K562 (cell line): Measurements from ENCODE around the gene IQCK. TPM values are rescaled to one million over a fixed set of nuclear protein-coding genes. Genes with fewer than 3 reads are reported as not detected.

Source experiments
- ATAC-seq: fragments of 200-7000 bp; cut with Tn5 transposase; 3 replicates; pipeline ENCODE4 v1.9.1; 2020; ENCODE audit warnings: moderate library complexity
- BruUV-seq: library from RNA; stranded (reverse); fragments of 400-500 nt; replicated peaks from 2 replicates; lab custom pipeline; 2021; lab: Mats Ljungman, UMichigan
- CTCF ChIA-PET: fragments of 300-600 bp; formaldehyde crosslinking; extraction: SDS; loops from one replicate; lab custom pipeline; 2021; ENCODE audit warnings: low intra/inter-chr PET ratio; lab: Yijun Ruan, JAX
- POLR2A ChIA-PET: fragments of 300-600, 350-650 bp; sonication (Branson Sonifier 250); formaldehyde crosslinking; extraction: SDS; loops from one replicate; lab custom pipeline; 2021; ENCODE audit warnings: antibody characterized with exemption, inconsistent platforms; lab: Yijun Ruan, JAX
- DNase-seq, 4 experiments: peaks; one replicate each; pipeline versions ENCODE4 v3.0.0 to v3.0.0-alpha.2; 2011 to 2018; ENCODE audit warnings: low spot score in 3 of 4, mixed read lengths in 3 of 4; ENCODE audit errors: extremely low read depth in 1 of 4
- FAIRE-seq: peaks from 2 replicates; lab custom pipeline; 2011; peaks lifted over from hg19 to GRCh38; lab: Jason Lieb, UNC
- H2AFZ ChIP-seq: 2 replicates; pipeline ENCODE4 v1.6.0; 2011; ENCODE audit warnings: low read depth, low read length, control low read depth, inconsistent platforms
- H3K27ac ChIP-seq: fragments of 200-600 bp; 3 replicates; pipeline ENCODE4 v1.8.0; 2011; ENCODE audit warnings: low read depth, mild to moderate bottlenecking, control low read depth, inconsistent platforms, low read length, moderate library complexity, mixed read lengths; ENCODE audit errors: extremely low read depth
- H3K27me3 ChIP-seq, 2 experiments: fragments of 300-600 bp in 1 of 2; 2 replicates in 1 of 2; 3 replicates in 1 of 2; pipeline versions ENCODE4 v1.6.0 to v1.8.0; 2011; ENCODE audit warnings: inconsistent platforms in 2 of 2, low read length in 2 of 2, mild to moderate bottlenecking in 1 of 2, mixed read lengths in 1 of 2, moderate library complexity in 1 of 2; ENCODE audit not compliant: control insufficient read depth in 2 of 2, insufficient read depth in 2 of 2
- H3K36me3 ChIP-seq: fragments of 300-600 bp; 3 replicates; pipeline ENCODE4 v1.8.0; 2011; ENCODE audit warnings: mild to moderate bottlenecking, low read length, inconsistent platforms; ENCODE audit not compliant: control insufficient read depth, insufficient read depth
- H3K4me1 ChIP-seq, 2 experiments: fragments of 200-600 bp in 1 of 2; replicated peaks in 1 of 2; 2 replicates in 1 of 2; 3 replicates in 1 of 2; pipeline versions ENCODE4 v1.5.1 to v1.8.0; 2011; ENCODE audit warnings: inconsistent platforms in 2 of 2, low read length in 2 of 2, mild to moderate bottlenecking in 1 of 2, mixed read lengths in 1 of 2, moderate library complexity in 1 of 2; ENCODE audit not compliant: control insufficient read depth in 2 of 2, insufficient read depth in 2 of 2
- H3K4me2 ChIP-seq: 2 replicates; pipeline ENCODE4 v1.6.1; 2011; ENCODE audit warnings: low read length, control low read depth, inconsistent platforms, mixed read lengths; ENCODE audit not compliant: insufficient read depth
- H3K4me3 ChIP-seq: fragments of 200-600 bp; sonication (generic), shearing (Covaris generic); 2 replicates; pipeline ENCODE4 v1.5.1; 2016; ENCODE audit warnings: control low read depth, inconsistent platforms
- H3K79me2 ChIP-seq: fragments of 200-600 bp; 3 replicates; pipeline ENCODE4 v1.8.0; 2011; ENCODE audit warnings: low read length, inconsistent platforms; ENCODE audit not compliant: control insufficient read depth, insufficient read depth
- H3K9ac ChIP-seq, 2 experiments: 2 replicates each; pipeline versions ENCODE4 v1.6.0 to v1.6.1; 2011; ENCODE audit warnings: low read depth in 2 of 2, low read length in 2 of 2, control low read depth in 1 of 2, inconsistent platforms in 1 of 2, mild to moderate bottlenecking in 1 of 2, mixed read lengths in 1 of 2; ENCODE audit not compliant: insufficient read depth in 1 of 2
- H3K9me1 ChIP-seq: one replicate; pipeline ENCODE4 v1.6.0; 2011; ENCODE audit warnings: inconsistent platforms, mild to moderate bottlenecking, low read length, moderate library complexity; ENCODE audit not compliant: control insufficient read depth, insufficient read depth
- H3K9me3 ChIP-seq: replicated peaks from 2 replicates; pipeline ENCODE4 v1.5.1; 2011; ENCODE audit warnings: low read depth, low read length, inconsistent platforms; ENCODE audit not compliant: control insufficient read depth, insufficient read depth
- H4K20me1 ChIP-seq: replicated peaks from 2 replicates; pipeline ENCODE4 v1.6.1; 2011; ENCODE audit warnings: low read length, inconsistent platforms, mixed read lengths; ENCODE audit not compliant: control insufficient read depth, insufficient read depth
- EWSR1 ChIP-seq: fragments of 450-650 bp; IDR thresholded peaks from 2 replicates; pipeline ENCODE4 v1.6.1; 2018; ENCODE audit warnings: borderline replicate concordance, mild to moderate bottlenecking, low read depth, moderate library complexity; ENCODE audit not compliant: partially characterized antibody
- MBD2 ChIP-seq: sonication (generic); IDR thresholded peaks from 2 replicates; pipeline ENCODE4 v1.6.1; 2016; ENCODE audit warnings: low read depth, borderline replicate concordance
- ZNF23 ChIP-seq: fragments of 250-450 bp; sonication (Bioruptor Pico); IDR thresholded peaks from 2 replicates; pipeline ENCODE4 v1.4.0; 2020; ENCODE audit warnings: mild to moderate bottlenecking
- in situ Hi-C: fragments of 300-500 bp; cut with MboI; formaldehyde crosslinking; loops from 4 replicates; pipeline ENCODE4 v1.15.0; 2018; ENCODE audit warnings: inconsistent platforms, mixed read lengths
- intact Hi-C: fragments of 100-400 bp; cut with micrococcal nuclease; formaldehyde crosslinking; loops from 2 replicates; pipeline ENCODE4 v1.14.2; 2022
- polyA plus RNA-seq, 8 experiments: library from polyadenylated mRNA; depleted of rRNA in 4 of 8; stranded (reverse) in 5 of 8; unstranded in 3 of 8; fragments of >200 nt; fragmentation: Nextera tagmentation in 2 of 8; fragmentation: Illumina TruSeq in 1 of 8; extraction: Ambion mirVana in 2 of 8; extraction: Trizol in 1 of 8; gene quantifications; 2 replicates each; pipeline versions ENCODE4 v1.2.1 to v1.2.3, GENCODE V29; 2011 to 2014; ENCODE audit warnings: inconsistent platforms in 1 of 8, missing spikeins in 1 of 8
- total RNA-seq, 7 experiments: library from RNA; depleted of rRNA in 6 of 7; stranded (reverse); fragments of >200 nt in 6 of 7; fragmentation: Illumina TruSeq in 2 of 7; extraction: Trizol in 2 of 7; gene quantifications; 2 replicates each; pipeline versions ENCODE4 v1.2.1 to v1.2.3, GENCODE V29; 2011 to 2021; ENCODE audit warnings: low replicate concordance in 1 of 7
- TF ChIP-seq, protein P1 (sequence below), 2 experiments: fragments of 450-650 bp; IDR thresholded peaks; 2 replicates each; pipeline ENCODE4 v1.6.1; 2018; ENCODE audit warnings: mild to moderate bottlenecking in 2 of 2, low read depth in 1 of 2; ENCODE audit not compliant: partially characterized antibody in 2 of 2
- TF ChIP-seq, protein P2 (sequence below), 2 experiments: fragments of 450-650 bp in 1 of 2; IDR thresholded peaks; 2 replicates each; pipeline ENCODE4 v1.6.1; 2011 to 2017; ENCODE audit warnings: low read depth in 2 of 2, antibody characterized with exemption in 1 of 2, borderline replicate concordance in 1 of 2, low read length in 1 of 2, mild to moderate bottlenecking in 1 of 2, mixed read lengths in 1 of 2; ENCODE audit not compliant: control insufficient read depth in 1 of 2
- TF ChIP-seq, protein P3 (sequence below): fragments of 250-450 bp; sonication (Bioruptor Pico); IDR thresholded peaks from 2 replicates; pipeline ENCODE4 v1.4.0; 2020; ENCODE audit warnings: mild to moderate bottlenecking, moderate library complexity

IQCK gene
- total and polyA plus RNA-seq, 9 of the 15 experiments (the other 6 are each of a cell fraction or from before 2014, with no cell fraction given) = 5.2 to 12.2 (median 7.3) TPM

DNA sequence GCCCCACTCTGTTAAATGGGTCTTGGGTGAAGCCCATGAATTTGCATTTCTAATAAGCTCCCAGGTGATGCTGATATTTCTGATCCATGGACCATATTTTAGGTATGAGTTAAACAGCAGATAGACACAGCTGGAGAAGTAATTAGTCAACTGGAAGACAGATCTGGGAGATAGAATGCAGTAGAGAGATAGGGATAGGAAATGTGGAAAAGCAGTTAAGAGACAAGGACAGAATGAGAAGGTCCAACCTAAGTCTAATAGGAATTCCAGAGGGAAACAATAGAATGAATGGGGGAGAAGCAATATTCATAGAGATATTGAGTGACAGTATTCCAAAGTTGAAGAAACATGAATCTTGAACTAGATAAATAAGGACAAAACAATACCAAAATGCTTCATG is 94.9 kb downstream of the IQCK start:
- BruUV-seq = no TSS peak
- no peak overlapping the region for H3K27ac ChIP-seq
- no peaks in the 10 kb centered on the region for H3K36me3 ChIP-seq
- no peak overlapping the region for H3K4me2 ChIP-seq
- FAIRE-seq (no peak), ATAC-seq (no peak), DNase-seq (no peak)
- ChIA-PET CTCF (no interaction called here), POLR2A (no interaction called here)
- in situ Hi-C loops (no loop called here), intact Hi-C loops (no loop called here)
- H3K27me3 ChIP-seq = no peaks in the 10 kb centered on the region; a peak in 2 of 5 replicates
- H3K4me3 ChIP-seq = no peak overlapping the region
- no peak overlapping the region for H2AFZ ChIP-seq
- H3K79me2 ChIP-seq = no peaks in the 10 kb centered on the region
- H3K9me1 ChIP-seq = no peaks in the 10 kb centered on the region
- peaks cover 0 to 5% of the 10 kb centered on the region in 2 experiments; a peak in 3 of 5 replicates for H3K4me1 ChIP-seq
- no peaks in the 10 kb centered on the region for H4K20me1 ChIP-seq
- no peak overlapping the region for H3K9ac ChIP-seq
- H3K9me3 ChIP-seq = no peaks in the 10 kb centered on the region
- TF ChIP-seq ZNF23 (CRISPR knock-in tag) = no peak
- TF ChIP-seq, protein P1, sequence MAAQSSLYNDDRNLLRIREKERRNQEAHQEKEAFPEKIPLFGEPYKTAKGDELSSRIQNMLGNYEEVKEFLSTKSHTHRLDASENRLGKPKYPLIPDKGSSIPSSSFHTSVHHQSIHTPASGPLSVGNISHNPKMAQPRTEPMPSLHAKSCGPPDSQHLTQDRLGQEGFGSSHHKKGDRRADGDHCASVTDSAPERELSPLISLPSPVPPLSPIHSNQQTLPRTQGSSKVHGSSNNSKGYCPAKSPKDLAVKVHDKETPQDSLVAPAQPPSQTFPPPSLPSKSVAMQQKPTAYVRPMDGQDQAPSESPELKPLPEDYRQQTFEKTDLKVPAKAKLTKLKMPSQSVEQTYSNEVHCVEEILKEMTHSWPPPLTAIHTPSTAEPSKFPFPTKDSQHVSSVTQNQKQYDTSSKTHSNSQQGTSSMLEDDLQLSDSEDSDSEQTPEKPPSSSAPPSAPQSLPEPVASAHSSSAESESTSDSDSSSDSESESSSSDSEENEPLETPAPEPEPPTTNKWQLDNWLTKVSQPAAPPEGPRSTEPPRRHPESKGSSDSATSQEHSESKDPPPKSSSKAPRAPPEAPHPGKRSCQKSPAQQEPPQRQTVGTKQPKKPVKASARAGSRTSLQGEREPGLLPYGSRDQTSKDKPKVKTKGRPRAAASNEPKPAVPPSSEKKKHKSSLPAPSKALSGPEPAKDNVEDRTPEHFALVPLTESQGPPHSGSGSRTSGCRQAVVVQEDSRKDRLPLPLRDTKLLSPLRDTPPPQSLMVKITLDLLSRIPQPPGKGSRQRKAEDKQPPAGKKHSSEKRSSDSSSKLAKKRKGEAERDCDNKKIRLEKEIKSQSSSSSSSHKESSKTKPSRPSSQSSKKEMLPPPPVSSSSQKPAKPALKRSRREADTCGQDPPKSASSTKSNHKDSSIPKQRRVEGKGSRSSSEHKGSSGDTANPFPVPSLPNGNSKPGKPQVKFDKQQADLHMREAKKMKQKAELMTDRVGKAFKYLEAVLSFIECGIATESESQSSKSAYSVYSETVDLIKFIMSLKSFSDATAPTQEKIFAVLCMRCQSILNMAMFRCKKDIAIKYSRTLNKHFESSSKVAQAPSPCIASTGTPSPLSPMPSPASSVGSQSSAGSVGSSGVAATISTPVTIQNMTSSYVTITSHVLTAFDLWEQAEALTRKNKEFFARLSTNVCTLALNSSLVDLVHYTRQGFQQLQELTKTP (IDR thresholded peaks at IDR 0.05; ENCODE audit: low read depth in 1 of 2, partially characterized antibody in 2 of 2) = no peak
- no peak for TF ChIP-seq MBD2
- TF ChIP-seq, protein P2, sequence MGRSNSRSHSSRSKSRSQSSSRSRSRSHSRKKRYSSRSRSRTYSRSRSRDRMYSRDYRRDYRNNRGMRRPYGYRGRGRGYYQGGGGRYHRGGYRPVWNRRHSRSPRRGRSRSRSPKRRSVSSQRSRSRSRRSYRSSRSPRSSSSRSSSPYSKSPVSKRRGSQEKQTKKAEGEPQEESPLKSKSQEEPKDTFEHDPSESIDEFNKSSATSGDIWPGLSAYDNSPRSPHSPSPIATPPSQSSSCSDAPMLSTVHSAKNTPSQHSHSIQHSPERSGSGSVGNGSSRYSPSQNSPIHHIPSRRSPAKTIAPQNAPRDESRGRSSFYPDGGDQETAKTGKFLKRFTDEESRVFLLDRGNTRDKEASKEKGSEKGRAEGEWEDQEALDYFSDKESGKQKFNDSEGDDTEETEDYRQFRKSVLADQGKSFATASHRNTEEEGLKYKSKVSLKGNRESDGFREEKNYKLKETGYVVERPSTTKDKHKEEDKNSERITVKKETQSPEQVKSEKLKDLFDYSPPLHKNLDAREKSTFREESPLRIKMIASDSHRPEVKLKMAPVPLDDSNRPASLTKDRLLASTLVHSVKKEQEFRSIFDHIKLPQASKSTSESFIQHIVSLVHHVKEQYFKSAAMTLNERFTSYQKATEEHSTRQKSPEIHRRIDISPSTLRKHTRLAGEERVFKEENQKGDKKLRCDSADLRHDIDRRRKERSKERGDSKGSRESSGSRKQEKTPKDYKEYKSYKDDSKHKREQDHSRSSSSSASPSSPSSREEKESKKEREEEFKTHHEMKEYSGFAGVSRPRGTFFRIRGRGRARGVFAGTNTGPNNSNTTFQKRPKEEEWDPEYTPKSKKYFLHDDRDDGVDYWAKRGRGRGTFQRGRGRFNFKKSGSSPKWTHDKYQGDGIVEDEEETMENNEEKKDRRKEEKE (IDR thresholded peaks at IDR 0.05; ENCODE audit: borderline replicate concordance in 1 of 2, control insufficient read depth in 1 of 2, low read depth in 2 of 2, low read length in 1 of 2) = no peak
- TF ChIP-seq, protein P3, sequence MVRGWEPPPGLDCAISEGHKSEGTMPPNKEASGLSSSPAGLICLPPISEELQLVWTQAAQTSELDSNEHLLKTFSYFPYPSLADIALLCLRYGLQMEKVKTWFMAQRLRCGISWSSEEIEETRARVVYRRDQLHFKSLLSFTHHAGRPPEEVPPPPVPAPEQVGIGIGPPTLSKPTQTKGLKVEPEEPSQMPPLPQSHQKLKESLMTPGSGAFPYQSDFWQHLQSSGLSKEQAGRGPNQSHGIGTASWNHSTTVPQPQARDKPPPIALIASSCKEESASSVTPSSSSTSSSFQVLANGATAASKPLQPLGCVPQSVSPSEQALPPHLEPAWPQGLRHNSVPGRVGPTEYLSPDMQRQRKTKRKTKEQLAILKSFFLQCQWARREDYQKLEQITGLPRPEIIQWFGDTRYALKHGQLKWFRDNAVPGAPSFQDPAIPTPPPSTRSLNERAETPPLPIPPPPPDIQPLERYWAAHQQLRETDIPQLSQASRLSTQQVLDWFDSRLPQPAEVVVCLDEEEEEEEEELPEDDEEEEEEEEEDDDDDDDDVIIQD (CRISPR knock-in tag) = no peak
- no peak for TF ChIP-seq EWSR1
